ENCODE data around the gene TRIM37. TPM values are rescaled to one million over a fixed set of nuclear protein-coding genes. Genes with fewer than 3 reads are reported as not detected.

TRIM37 gene
- total RNA-seq, 6 experiments from 2014 or later, result 7.2 to 11.0 (median 9.0) TPM

GRCh38 chr17:59001158-59001814, 105.4 kb downstream of the TRIM37 start:
- Histone ChIP-seq H3K36me3 (no peaks in the 10 kb centered on the region), H3K4me3 (peak overlapping the region in 1 of 3 donors; percentile 19), H3K27ac (peak overlapping the region; percentile 42 to 62 (median 45)), H3K27me3 (no peaks in the 10 kb centered on the region), H3K4me1 (peaks cover 0 to 67% (median 25%) of the 10 kb centered on the region in 4 donors), H3K9me3 (no peaks in the 10 kb centered on the region)
- ATAC-seq, result peak; percentile 52 to 77 (median 64)
- intact Hi-C loops (cut with DNase I), result loop anchor here in 1 of 2 donors (10.0 kb wide), 1 partner anchor 286 kb away; no protein-coding TSS in a partner anchor
- TF ChIP-seq POLR2A (IDR thresholded peaks at IDR 0.05), result peak; percentile 57
- TF ChIP-seq CTCF (IDR thresholded peaks at IDR 0.05), result no peak
- WGBS (ENCODE audit: insufficient coverage, low coverage, low lambda C conversion rate, missing lambda C conversion rate), result 25% methylated on average over 9 of the region's 10 CpGs
- peak in 2 of 3 donors; percentile 58 to 59 for DNase-seq

- no peaks in the 10 kb centered on the region for H3K27me3 ChIP-seq
- ATAC-seq, result no peak
- no peaks in the 10 kb centered on the region for H3K36me3 ChIP-seq
- WGBS (ENCODE audit: insufficient coverage, low coverage, low lambda C conversion rate, missing lambda C conversion rate), result 100% methylated on average over 1 of the region's 1 CpG
- TF ChIP-seq CTCF (IDR thresholded peaks at IDR 0.05), result no peak
- no peak for TF ChIP-seq POLR2A (IDR thresholded peaks at IDR 0.05)
- no peak overlapping the region for H3K4me3 ChIP-seq
- no peak for DNase-seq
- peaks cover 0 to 57% (median 22%) of the 10 kb centered on the region in 4 donors for H3K4me1 ChIP-seq
- no peaks in the 10 kb centered on the region for H3K9me3 ChIP-seq
- no peak overlapping the region for H3K27ac ChIP-seq
- intact Hi-C loops (cut with DNase I), result loop anchor here in 1 of 2 donors (10.0 kb wide), 1 partner anchor 285 kb away; no protein-coding TSS in a partner anchor
These were observed 106.7 kb downstream of the TRIM37 start for GRCh38 chr17:59000022-59000421.

GRCh38 chr17:58999500-58999899, 107.2 kb downstream of the TRIM37 start:
- no peak for DNase-seq
- Histone ChIP-seq H3K4me1 (peaks cover 0 to 55% (median 21%) of the 10 kb centered on the region in 4 donors), H3K27me3 (no peaks in the 10 kb centered on the region), H3K4me3 (no peak overlapping the region), H3K9me3 (no peaks in the 10 kb centered on the region), H3K27ac (no peak overlapping the region), H3K36me3 (no peaks in the 10 kb centered on the region)
- ATAC-seq, result no peak
- WGBS (ENCODE audit: insufficient coverage, low coverage, low lambda C conversion rate, missing lambda C conversion rate), result 94% methylated on average over 1 of the region's 1 CpG
- TF ChIP-seq POLR2A (IDR thresholded peaks at IDR 0.05), result no peak
- no peak for TF ChIP-seq CTCF (IDR thresholded peaks at IDR 0.05)
- intact Hi-C loops (cut with DNase I), result no loop called here

GRCh38 chr17:58998871-58999270, 107.8 kb downstream of the TRIM37 start:
- Histone ChIP-seq H3K27ac (peak overlapping the region in 1 of 3 donors; percentile 84), H3K9me3 (no peaks in the 10 kb centered on the region), H3K4me3 (no peak overlapping the region), H3K27me3 (no peaks in the 10 kb centered on the region), H3K4me1 (peaks cover 0 to 53% (median 20%) of the 10 kb centered on the region in 4 donors), H3K36me3 (no peaks in the 10 kb centered on the region)
- intact Hi-C loops (cut with DNase I), result no loop called here
- DNase-seq (no peak), ATAC-seq (no peak)
- 79% methylated on average over 1 of the region's 4 CpGs for WGBS (ENCODE audit: insufficient coverage, low coverage, low lambda C conversion rate, missing lambda C conversion rate)
- TF ChIP-seq POLR2A (IDR thresholded peaks at IDR 0.05) (no peak), CTCF (IDR thresholded peaks at IDR 0.05) (no peak)

Measured in right lobe of liver (tissue), 6 donors.